Trophoblast cell (in vitro differentiated cells and primary cell): ENCODE results near the gene LCN12.

Source experiments
- DNase-seq, 2 donors: peaks; one replicate each; pipeline ENCODE4 v3.0.0-alpha.2; 2016
- H2AFZ ChIP-seq: 2 replicates; pipeline ENCODE4 v1.6.1; 2013; ENCODE audit warnings: low read length, moderate library complexity, mild to moderate bottlenecking; ENCODE audit not compliant: insufficient read depth, poor library complexity
- H2AK5ac ChIP-seq: 2 replicates; pipeline ENCODE4 v1.6.1; 2013; ENCODE audit warnings: mild to moderate bottlenecking, low read length
- H2BK120ac ChIP-seq: 2 replicates; pipeline ENCODE4 v1.6.1; 2013; ENCODE audit warnings: low read length, mild to moderate bottlenecking, moderate library complexity; ENCODE audit not compliant: insufficient read depth, poor library complexity
- H2BK12ac ChIP-seq: 2 replicates; pipeline ENCODE4 v1.6.1; 2013; ENCODE audit warnings: mild to moderate bottlenecking, low read length, moderate library complexity
- H2BK5ac ChIP-seq: 2 replicates; pipeline ENCODE4 v1.6.1; 2013; ENCODE audit warnings: low read length, low read depth, moderate library complexity, mild to moderate bottlenecking; ENCODE audit not compliant: poor library complexity
- H3K14ac ChIP-seq: 2 replicates; pipeline ENCODE4 v1.6.1; 2013; ENCODE audit warnings: mild to moderate bottlenecking, low read length
- H3K18ac ChIP-seq: 2 replicates; pipeline ENCODE4 v1.6.1; 2013; ENCODE audit warnings: mild to moderate bottlenecking, low read length
- H3K23ac ChIP-seq: 2 replicates; pipeline ENCODE4 v1.6.1; 2013; ENCODE audit warnings: low read length
- H3K27ac ChIP-seq: 2 replicates; pipeline ENCODE4 v1.5.1; 2013; ENCODE audit warnings: low read depth, mild to moderate bottlenecking, inconsistent platforms, low read length, moderate library complexity
- H3K27me3 ChIP-seq: 2 replicates; pipeline ENCODE4 v1.6.1; 2013; ENCODE audit warnings: inconsistent platforms, mild to moderate bottlenecking, low read length, moderate library complexity; ENCODE audit not compliant: insufficient read depth
- H3K36me3 ChIP-seq, 2 experiments: 1 replicate in 1 of 2; 2 replicates in 1 of 2; pipeline ENCODE4 v1.6.1; 2013; ENCODE audit warnings: low read length in 2 of 2, mild to moderate bottlenecking in 2 of 2, moderate library complexity in 1 of 2; ENCODE audit not compliant: insufficient read depth in 2 of 2, control insufficient read depth in 1 of 2
- H3K4ac ChIP-seq: 2 replicates; pipeline ENCODE4 v1.6.1; 2013; ENCODE audit warnings: low read depth, mild to moderate bottlenecking, low read length, moderate library complexity
- H3K4me1 ChIP-seq, 2 experiments: 1 replicate in 1 of 2; 2 replicates in 1 of 2; pipeline ENCODE4 v1.6.1; 2013; ENCODE audit warnings: low read length in 2 of 2, mild to moderate bottlenecking in 2 of 2, moderate library complexity in 1 of 2; ENCODE audit not compliant: insufficient read depth in 2 of 2, control insufficient read depth in 1 of 2
- H3K4me2 ChIP-seq: 2 replicates; pipeline ENCODE4 v1.6.1; 2013; ENCODE audit warnings: inconsistent platforms, mild to moderate bottlenecking, low read length, moderate library complexity
- H3K4me3 ChIP-seq: 2 replicates; pipeline ENCODE4 v1.5.1; 2013; ENCODE audit warnings: mild to moderate bottlenecking, low read depth, low read length, inconsistent platforms
- H3K79me1 ChIP-seq: one replicate; pipeline ENCODE4 v1.6.1; 2013; ENCODE audit warnings: low read length
- H3K79me2 ChIP-seq: 2 replicates; pipeline ENCODE4 v1.6.1; 2013; ENCODE audit warnings: low read length, mild to moderate bottlenecking; ENCODE audit not compliant: control insufficient read depth, insufficient read depth, poor library complexity
- H3K9ac ChIP-seq: 2 replicates; pipeline ENCODE4 v1.6.1; 2013; ENCODE audit warnings: mild to moderate bottlenecking, low read length
- H3K9me3 ChIP-seq: 2 replicates; pipeline ENCODE4 v1.6.1; 2013; ENCODE audit warnings: low read depth, mild to moderate bottlenecking, control low read depth, inconsistent platforms, low read length; ENCODE audit not compliant: insufficient read depth
- H4K12ac ChIP-seq: 2 replicates; pipeline ENCODE4 v1.6.1; 2013; ENCODE audit warnings: low read depth, mild to moderate bottlenecking, low read length, moderate library complexity
- H4K8ac ChIP-seq: 2 replicates; pipeline ENCODE4 v1.6.1; 2013; ENCODE audit warnings: low read depth, mild to moderate bottlenecking, low read length, moderate library complexity
- H4K91ac ChIP-seq: one replicate; pipeline ENCODE4 v1.6.1; 2013; ENCODE audit warnings: low read depth, mild to moderate bottlenecking, low read length, moderate library complexity
- WGBS: extraction: QIAGEN DNeasy Blood & Tissue Kit; methylation state at CpG from one replicate; pipeline ENCODE4 v1.1.7; 2013; ENCODE audit warnings: missing lambda C conversion rate; ENCODE audit not compliant: insufficient read length, insufficient coverage; ENCODE audit errors: extremely low coverage; 5-methylcytosine and 5-hydroxymethylcytosine counted together

Gene LCN12

DNA sequence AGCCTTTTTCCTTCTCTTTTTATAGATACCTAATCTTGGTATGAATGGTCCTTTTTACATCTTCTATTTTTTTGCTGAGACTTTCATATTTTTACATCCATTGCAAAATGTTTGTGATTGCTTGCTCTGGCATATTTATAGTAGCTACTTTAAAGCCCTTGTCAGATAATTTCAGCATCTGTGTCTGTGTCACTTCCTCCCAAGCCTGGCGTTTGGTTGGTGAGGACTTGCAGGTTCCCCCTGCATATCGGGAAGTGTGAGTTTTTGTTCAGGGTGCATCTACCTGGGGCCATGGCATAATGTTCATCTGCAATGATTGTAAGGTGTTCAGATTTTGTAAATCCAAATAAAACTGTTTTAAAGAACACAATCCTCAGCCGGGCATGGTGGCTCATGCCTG lies 16.4 kb upstream of the LCN12 start:
- no peaks in the 10 kb centered on the region for H3K27me3 ChIP-seq
- H3K4ac ChIP-seq, result no peak overlapping the region
- H4K12ac ChIP-seq, result no peak overlapping the region
- no CpG with 5 or more reads among the region's 3 CpGs for WGBS
- H4K8ac ChIP-seq, result no peak overlapping the region
- no peaks in the 10 kb centered on the region for H3K9me3 ChIP-seq
- no peak overlapping the region for H3K27ac ChIP-seq
- H3K9ac ChIP-seq, result peak overlapping the region; percentile 68
- H3K36me3 ChIP-seq, result peaks cover 29 to 33% of the 10 kb centered on the region in 2 experiments
- peaks cover 0 to 3% of the 10 kb centered on the region in 2 experiments for H3K4me1 ChIP-seq
- H3K79me1 ChIP-seq, result no peaks in the 10 kb centered on the region
- no peak overlapping the region for H3K23ac ChIP-seq
- no peak overlapping the region for H3K4me2 ChIP-seq
- H3K14ac ChIP-seq, result no peak overlapping the region
- H2BK12ac ChIP-seq, result no peak overlapping the region
- DNase-seq, result no peak
- H2BK5ac ChIP-seq, result no peak overlapping the region
- no peak overlapping the region for H4K91ac ChIP-seq
- no peak overlapping the region for H2BK120ac ChIP-seq
- no peak overlapping the region for H2AK5ac ChIP-seq
- no peak overlapping the region for H2AFZ ChIP-seq
- H3K79me2 ChIP-seq, result no peaks in the 10 kb centered on the region
- H3K4me3 ChIP-seq, result no peak overlapping the region
- no peak overlapping the region for H3K18ac ChIP-seq

- no CpG with 5 or more reads among the region's 8 CpGs for WGBS
- Histone ChIP-seq H3K4me3 (no peak overlapping the region), H3K36me3 (peaks cover 38 to 40% of the 10 kb centered on the region in 2 experiments), H2AFZ (no peak overlapping the region), H2BK12ac (no peak overlapping the region), H4K91ac (no peak overlapping the region), H4K12ac (no peak overlapping the region), H3K79me1 (no peaks in the 10 kb centered on the region), H3K18ac (no peak overlapping the region), H3K79me2 (no peaks in the 10 kb centered on the region), H3K14ac (no peak overlapping the region), H3K4ac (no peak overlapping the region), H4K8ac (no peak overlapping the region), H3K9me3 (peaks cover 1% of the 10 kb centered on the region), H3K23ac (no peak overlapping the region), H2AK5ac (no peak overlapping the region), H3K4me2 (no peak overlapping the region), H3K4me1 (peaks cover 0 to 3% of the 10 kb centered on the region in 2 experiments), H2BK120ac (no peak overlapping the region), H3K9ac (no peak overlapping the region), H3K27ac (no peak overlapping the region), H2BK5ac (no peak overlapping the region), H3K27me3 (no peaks in the 10 kb centered on the region)
- no peak for DNase-seq
Measured at GRCh38 chr9:136936645-136937170, 15.4 kb upstream of the LCN12 start.

GRCh38 chr9:136937186-136938001 lies 14.7 kb upstream of the LCN12 start:
- no peak for DNase-seq

GRCh38 chr9:136939431-136939995 lies 12.6 kb upstream of the LCN12 start:
- Histone ChIP-seq H2AFZ (no peak overlapping the region), H3K9me3 (peaks cover 4% of the 10 kb centered on the region), H3K4me2 (no peak overlapping the region), H3K4me1 (peaks cover 8 to 10% of the 10 kb centered on the region in 2 experiments), H2BK120ac (no peak overlapping the region), H3K18ac (no peak overlapping the region), H3K79me1 (peaks cover 11% of the 10 kb centered on the region), H3K36me3 (peaks cover 49 to 51% of the 10 kb centered on the region in 2 experiments), H3K27ac (no peak overlapping the region), H2BK12ac (no peak overlapping the region), H3K4ac (no peak overlapping the region), H3K27me3 (no peaks in the 10 kb centered on the region), H4K91ac (no peak overlapping the region), H4K8ac (no peak overlapping the region), H3K14ac (no peak overlapping the region), H3K9ac (no peak overlapping the region), H4K12ac (no peak overlapping the region), H3K79me2 (peaks cover 13% of the 10 kb centered on the region), H3K4me3 (no peak overlapping the region), H2AK5ac (no peak overlapping the region), H2BK5ac (no peak overlapping the region), H3K23ac (no peak overlapping the region)
- DNase-seq, result no peak
- no CpG with 5 or more reads among the region's 28 CpGs for WGBS

More at GRCh38 chr9:136937186-136938001, 14.7 kb upstream of the LCN12 start:
- Histone ChIP-seq H3K36me3 (peaks cover 45 to 46% of the 10 kb centered on the region in 2 experiments), H3K4me2 (no peak overlapping the region), H4K91ac (no peak overlapping the region), H3K4ac (no peak overlapping the region), H3K9ac (no peak overlapping the region), H3K27me3 (no peaks in the 10 kb centered on the region), H2AK5ac (no peak overlapping the region), H4K12ac (no peak overlapping the region), H4K8ac (no peak overlapping the region), H3K23ac (no peak overlapping the region), H3K4me1 (peaks cover 0 to 3% of the 10 kb centered on the region in 2 experiments), H3K14ac (no peak overlapping the region), H3K27ac (no peak overlapping the region), H2BK12ac (no peak overlapping the region), H3K18ac (no peak overlapping the region), H2AFZ (no peak overlapping the region), H3K9me3 (peaks cover 1% of the 10 kb centered on the region), H3K4me3 (no peak overlapping the region), H3K79me1 (no peaks in the 10 kb centered on the region), H2BK120ac (no peak overlapping the region), H3K79me2 (no peaks in the 10 kb centered on the region), H2BK5ac (no peak overlapping the region)
- WGBS, result no CpG with 5 or more reads among the region's 15 CpGs
